IPS-18a (cell line): Measurements from ENCODE around the gene NODAL.

Experiments
- H3K27ac ChIP-seq: one replicate; pipeline ENCODE4 v1.5.1; 2013; ENCODE audit warnings: low read length
- H3K27me3 ChIP-seq: one replicate; pipeline ENCODE4 v1.6.1; 2013; ENCODE audit warnings: mild to moderate bottlenecking, low read length; ENCODE audit not compliant: control insufficient read depth, insufficient read depth
- H3K36me3 ChIP-seq: one replicate; pipeline ENCODE4 v1.6.1; 2013; ENCODE audit warnings: low read depth, low read length; ENCODE audit not compliant: control insufficient read depth
- H3K4me1 ChIP-seq: one replicate; pipeline ENCODE4 v1.6.1; 2013; ENCODE audit warnings: low read depth, low read length; ENCODE audit not compliant: control insufficient read depth
- H3K4me3 ChIP-seq: one replicate; pipeline ENCODE4 v1.5.1; 2013; ENCODE audit warnings: low read length
- H3K9ac ChIP-seq: one replicate; pipeline ENCODE4 v1.6.1; 2013; ENCODE audit warnings: mild to moderate bottlenecking, low read length, moderate library complexity
- H3K9me3 ChIP-seq: one replicate; pipeline ENCODE4 v1.6.1; 2013; ENCODE audit warnings: low read depth, low read length; ENCODE audit not compliant: control insufficient read depth

Gene NODAL

DNA sequence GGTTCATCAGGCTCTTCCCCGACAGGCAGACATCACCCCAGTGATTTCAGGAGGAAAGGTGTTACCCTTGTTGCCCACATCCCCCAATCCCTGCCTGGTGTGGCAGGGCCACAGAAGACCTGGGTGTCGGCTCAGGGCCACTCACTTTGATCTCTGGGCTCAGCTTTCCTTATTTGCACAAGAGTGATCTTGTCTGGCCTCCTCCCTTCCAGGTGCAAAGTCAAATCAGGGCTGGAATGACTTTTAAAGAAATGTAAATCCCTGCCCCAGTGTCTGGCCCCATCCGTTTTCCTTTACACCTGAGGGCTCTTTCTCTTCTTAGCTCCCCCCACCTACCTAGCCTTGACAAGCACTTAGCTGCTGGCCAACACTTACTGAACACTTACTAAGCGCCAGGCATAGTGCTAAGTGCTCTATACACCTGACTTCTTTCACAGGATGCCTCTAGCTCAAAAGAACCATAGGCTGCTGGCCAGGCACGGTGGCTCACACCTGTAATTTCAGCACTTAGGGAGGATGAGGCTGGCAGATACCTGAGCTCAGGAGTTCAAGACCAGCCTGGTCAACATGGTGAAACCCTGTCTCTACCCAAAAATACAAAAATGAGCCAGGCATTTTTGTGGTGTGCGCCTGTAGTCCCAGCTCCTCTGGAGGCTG, 979 bp upstream of the NODAL start:
- Histone ChIP-seq H3K4me3 (peak overlapping the region; percentile 68), H3K27ac (no peak overlapping the region), H3K9ac (no peak overlapping the region), H3K4me1 (peaks cover 27% of the 10 kb centered on the region), H3K36me3 (no peaks in the 10 kb centered on the region), H3K27me3 (peaks cover 59% of the 10 kb centered on the region), H3K9me3 (no peaks in the 10 kb centered on the region)

DNA sequence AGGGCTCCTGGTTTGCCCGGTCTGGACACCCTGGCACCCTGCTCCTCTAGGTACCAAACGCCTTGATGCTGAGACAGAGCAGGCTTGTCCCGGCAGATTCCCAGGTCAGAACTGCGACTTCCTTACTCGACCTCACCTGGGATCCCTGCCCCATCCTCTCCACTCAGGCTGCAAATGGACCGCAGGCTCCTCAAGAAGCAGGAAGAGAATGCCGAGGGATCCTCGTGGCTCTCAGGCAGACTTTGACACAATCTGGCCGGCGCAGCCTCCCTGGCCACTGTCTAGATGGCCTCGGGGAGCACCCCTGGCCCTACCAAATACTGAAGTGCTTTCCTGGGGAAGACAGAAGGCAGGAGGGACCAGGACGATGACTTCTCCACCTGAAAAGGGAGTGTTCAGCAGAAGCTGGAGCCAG, 421 bp upstream of the NODAL start:
- H3K27me3 ChIP-seq: peaks cover 59% of the 10 kb centered on the region

DNA sequence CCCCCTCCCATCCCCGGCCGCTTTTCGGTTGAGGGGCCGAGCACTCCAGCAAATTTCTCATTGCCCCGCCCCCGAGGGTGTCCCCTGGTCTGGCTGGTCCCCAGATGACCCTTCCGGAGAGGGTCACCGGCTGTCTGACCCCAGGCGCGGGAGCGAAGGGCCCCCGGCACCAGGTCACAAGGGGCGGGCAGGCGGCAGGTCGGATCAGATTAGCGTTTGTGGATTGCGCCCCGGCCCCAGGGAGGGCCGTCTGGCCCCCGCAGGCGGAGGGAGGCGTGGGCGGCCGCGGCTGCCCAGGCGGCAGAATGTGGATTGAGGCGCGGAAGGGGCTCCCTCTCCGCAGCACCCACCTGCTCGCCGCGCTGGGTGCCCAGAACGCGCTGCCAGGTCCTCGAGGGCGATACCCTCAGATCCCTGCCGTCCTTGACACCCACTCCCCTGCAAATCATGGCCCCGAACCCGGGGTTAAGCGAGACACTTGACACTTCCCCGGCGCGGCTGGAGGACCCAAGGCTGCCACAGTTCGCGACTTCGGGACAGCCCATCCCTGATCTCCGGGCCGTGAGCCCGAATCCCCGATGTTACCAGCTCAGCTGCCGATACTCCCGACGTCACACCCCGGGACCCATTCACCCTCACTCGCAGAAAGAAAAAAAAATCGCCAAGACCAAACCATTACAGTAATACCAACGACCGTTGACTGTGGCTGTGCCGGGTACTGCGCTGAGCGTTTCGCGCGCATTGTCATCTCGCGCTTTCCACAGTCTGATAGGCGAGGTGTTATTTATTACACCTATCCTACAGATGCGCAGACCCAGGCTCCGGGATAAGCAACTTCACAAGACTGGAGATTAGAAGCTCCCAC, 953 bp downstream of the NODAL start:
- peaks cover 22% of the 10 kb centered on the region for H3K4me1 ChIP-seq
- peak overlapping the region; percentile 68 for H3K4me3 ChIP-seq
- peaks cover 59% of the 10 kb centered on the region for H3K27me3 ChIP-seq
- H3K9me3 ChIP-seq: no peaks in the 10 kb centered on the region
- no peak overlapping the region for H3K9ac ChIP-seq
- H3K36me3 ChIP-seq: no peaks in the 10 kb centered on the region
- H3K27ac ChIP-seq: no peak overlapping the region

More for the DNA sequence above, 421 bp upstream of the NODAL start:
- no peaks in the 10 kb centered on the region for H3K36me3 ChIP-seq
- no peak overlapping the region for H3K9ac ChIP-seq
- H3K4me3 ChIP-seq: peak overlapping the region; percentile 68
- no peak overlapping the region for H3K27ac ChIP-seq
- no peaks in the 10 kb centered on the region for H3K9me3 ChIP-seq
- peaks cover 27% of the 10 kb centered on the region for H3K4me1 ChIP-seq

DNA sequence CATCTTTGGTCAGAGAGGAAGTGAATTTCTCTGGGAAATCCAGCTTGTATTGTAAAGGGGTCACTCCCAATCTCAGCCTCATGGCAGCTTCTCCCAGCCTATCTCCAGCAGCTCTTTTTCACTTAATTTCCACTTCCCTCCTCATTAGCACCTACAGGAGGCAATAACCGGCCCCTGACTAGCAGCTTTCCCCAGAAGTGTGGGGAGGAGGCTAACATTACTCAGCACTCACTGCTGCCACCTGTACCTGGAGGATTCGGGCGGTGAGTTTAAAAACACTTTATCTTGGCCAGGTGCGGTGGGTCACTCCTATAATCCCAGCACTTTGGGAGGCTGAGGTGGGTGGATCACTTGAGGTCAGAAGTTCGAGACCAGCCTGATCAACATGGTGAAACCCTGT, 3.8 kb downstream of the NODAL start:
- Histone ChIP-seq H3K4me3 (no peak overlapping the region), H3K27ac (no peak overlapping the region), H3K36me3 (no peaks in the 10 kb centered on the region), H3K9ac (no peak overlapping the region), H3K27me3 (peaks cover 46% of the 10 kb centered on the region), H3K9me3 (no peaks in the 10 kb centered on the region), H3K4me1 (peaks cover 17% of the 10 kb centered on the region)

DNA sequence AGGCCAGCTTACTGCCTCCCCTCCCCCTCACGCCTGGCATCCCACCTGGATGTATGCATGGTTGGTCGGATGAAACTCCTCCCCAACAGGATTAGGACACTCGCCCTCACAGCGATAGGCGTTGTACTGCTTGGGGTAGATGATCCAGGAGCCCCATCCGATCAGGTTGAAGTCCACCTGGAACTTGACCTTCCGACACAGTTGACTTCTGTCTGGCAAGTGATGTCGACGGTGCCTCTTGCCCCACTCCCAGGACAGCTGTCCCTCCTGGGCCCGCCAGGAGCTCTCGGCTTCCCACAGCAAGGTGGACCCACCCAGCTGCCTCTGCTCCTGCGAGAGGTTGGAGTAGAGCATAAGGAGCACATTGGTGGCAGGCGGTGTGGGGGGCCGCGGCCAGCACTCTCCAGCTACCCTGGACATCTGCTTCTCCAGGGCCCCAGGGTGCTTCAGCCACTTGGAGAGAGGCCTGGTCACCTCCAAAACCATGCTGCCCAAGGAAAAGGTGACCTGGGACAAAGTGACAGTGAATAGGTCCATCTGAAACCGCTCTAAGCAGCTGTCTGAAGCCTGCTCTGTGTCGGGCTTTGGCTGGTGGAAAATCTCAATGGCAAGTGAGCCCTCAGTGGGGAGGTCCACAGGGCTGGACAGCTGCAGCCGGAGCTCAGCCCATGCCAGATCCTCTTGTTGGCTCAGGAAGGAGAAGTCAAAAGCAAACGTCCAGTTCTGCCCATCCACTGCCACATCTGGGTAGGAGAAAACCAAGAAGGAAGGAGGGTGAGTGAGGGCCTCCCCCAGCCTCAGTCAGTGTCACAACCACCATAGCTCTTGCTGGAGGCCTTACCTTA, 6.0 kb downstream of the NODAL start:
- Histone ChIP-seq H3K36me3 (no peaks in the 10 kb centered on the region), H3K27ac (no peak overlapping the region), H3K9ac (no peak overlapping the region), H3K9me3 (no peaks in the 10 kb centered on the region), H3K4me1 (no peaks in the 10 kb centered on the region), H3K27me3 (peaks cover 23% of the 10 kb centered on the region), H3K4me3 (no peak overlapping the region)

DNA sequence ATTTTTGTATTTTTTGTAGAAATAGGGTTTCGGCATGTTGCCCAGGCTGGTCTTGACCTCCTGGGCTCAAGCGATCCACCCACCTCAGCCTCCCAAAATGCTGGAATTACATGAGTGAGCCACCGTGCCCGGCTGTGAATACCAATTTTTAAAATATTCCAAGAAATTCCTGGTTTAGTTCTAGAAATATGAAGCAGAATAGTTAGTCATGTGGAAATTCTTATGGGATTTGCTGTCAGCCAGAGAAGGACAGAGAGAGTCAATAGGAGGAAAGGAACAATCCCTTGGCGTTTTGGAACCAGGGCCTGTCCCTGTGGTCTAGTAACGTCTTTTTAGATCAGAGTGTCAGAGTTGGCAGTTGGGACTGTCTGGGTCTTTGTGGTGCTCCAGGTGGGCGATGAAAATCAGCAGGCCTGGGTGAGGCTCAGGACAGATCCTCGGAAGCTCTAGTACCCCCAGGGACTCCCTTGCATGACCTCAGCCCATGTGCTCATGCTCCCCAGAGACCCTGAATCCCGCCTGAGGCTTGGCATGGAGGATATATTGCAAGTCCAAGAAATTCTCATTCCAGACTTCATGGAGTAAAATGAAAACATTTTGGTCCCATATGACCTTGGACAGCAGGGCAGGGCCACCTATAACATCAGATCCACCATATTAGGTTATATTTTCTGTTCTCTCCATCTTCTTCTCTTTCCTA, 7.8 kb downstream of the NODAL start:
- H3K36me3 ChIP-seq: peaks cover 7% of the 10 kb centered on the region
- H3K27ac ChIP-seq: no peak overlapping the region
- no peaks in the 10 kb centered on the region for H3K4me1 ChIP-seq
- H3K9me3 ChIP-seq: no peaks in the 10 kb centered on the region
- H3K27me3 ChIP-seq: peaks cover 6% of the 10 kb centered on the region
- H3K4me3 ChIP-seq: no peak overlapping the region
- H3K9ac ChIP-seq: no peak overlapping the region

DNA sequence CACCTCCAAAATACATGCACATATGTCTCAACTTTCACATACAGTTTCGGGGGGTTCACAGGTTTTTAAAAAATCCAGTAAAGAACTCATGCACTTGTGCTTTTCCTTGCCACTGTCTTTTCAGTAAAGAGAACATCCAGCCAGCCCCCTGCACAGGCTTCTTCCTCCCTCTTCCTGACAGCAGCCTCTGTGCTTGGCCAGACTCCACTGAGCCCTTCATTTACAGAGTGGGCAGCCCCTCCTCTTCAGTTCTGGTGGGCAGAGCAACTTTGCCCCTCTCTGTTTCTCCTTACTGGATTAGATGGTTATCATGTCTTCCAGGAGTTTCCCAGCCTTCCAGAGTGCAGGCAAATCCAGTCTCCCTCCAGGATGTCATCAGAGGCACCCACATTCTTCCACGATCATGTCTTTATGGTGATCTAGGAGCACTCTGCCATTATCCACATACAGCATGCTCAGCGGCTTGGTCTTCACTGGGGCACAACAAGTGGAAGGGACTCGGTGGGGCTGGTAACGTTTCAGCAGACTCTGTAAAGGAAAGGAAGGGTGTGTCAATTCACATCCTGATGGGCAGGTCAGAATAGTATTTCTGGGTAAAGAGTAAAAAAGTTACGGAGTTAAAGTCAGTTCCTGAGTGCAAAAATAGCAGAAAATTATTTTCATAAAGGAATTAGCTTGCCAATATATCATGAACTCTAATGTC, 8.8 kb downstream of the NODAL start:
- Histone ChIP-seq H3K4me1 (no peaks in the 10 kb centered on the region), H3K27me3 (no peaks in the 10 kb centered on the region), H3K9ac (no peak overlapping the region), H3K4me3 (no peak overlapping the region), H3K27ac (no peak overlapping the region), H3K36me3 (peaks cover 14% of the 10 kb centered on the region), H3K9me3 (no peaks in the 10 kb centered on the region)

DNA sequence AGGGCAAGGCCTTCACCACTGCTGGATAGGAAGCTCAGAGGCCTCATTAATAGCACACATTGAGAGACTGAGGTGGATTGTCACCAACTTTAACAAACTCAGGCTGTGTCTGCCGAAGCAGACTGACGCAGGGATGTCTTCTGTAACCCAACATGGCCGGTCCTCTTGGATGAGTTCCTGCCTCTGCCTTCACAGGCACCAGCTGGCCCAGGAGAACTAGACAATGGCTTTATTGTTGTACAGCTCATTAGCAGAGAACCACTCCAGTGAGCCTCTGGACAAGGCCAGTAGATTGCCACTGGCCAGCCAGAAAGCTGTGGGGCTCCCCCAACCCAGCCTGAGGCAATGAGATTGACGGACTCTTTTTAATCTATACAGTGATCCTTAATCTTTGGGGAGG, 9.4 kb downstream of the NODAL start:
- peaks cover 20% of the 10 kb centered on the region for H3K36me3 ChIP-seq
- H3K9me3 ChIP-seq: no peaks in the 10 kb centered on the region
- H3K4me1 ChIP-seq: no peaks in the 10 kb centered on the region
- H3K27me3 ChIP-seq: no peaks in the 10 kb centered on the region
- no peak overlapping the region for H3K4me3 ChIP-seq
- H3K27ac ChIP-seq: no peak overlapping the region
- no peak overlapping the region for H3K9ac ChIP-seq

DNA sequence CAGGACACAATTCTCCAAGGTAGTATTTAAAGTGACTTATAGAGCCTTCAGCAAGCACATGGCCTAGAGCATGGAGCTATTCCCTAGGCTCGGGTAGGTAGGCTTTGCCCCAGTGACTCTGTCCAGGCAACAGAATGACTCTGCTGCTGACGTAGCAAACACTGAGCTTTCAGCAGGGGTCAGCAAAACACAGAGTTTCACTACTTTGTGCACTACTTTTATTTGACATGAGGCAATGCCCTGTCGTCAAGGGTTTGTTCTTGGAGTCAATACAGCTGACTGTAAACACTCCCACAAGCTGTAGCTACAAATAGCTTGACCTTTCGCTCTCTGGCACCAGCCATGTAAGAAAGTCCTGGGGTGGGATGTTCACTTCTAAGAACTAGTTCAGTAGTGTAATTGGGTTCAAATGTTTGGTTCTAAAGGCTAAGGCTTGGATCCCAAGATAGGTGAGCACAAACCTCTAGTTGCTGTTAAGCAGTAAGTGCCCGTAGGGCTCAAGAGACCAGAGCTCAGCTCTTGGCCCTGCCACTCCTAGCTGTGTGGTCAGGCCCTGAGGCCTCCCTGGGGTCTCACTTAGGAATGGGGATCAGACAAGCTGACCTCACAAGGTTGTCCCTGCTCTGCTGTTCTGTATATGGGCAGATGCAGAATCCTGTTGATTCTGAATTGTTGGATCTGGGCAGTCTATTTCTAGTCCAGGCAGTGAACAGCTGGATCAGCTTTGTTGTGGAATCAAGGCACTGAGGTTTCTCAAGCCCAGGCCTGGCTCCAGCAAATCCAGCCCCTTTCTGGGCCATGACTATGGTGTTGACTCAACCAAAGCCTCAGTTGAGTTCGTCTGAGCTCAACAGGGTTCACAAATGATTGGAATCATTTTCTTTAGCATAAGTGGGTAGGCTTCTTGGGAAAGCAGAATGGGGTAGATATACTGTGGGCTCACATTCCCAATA, 10.7 kb downstream of the NODAL start:
- Histone ChIP-seq H3K27me3 (no peaks in the 10 kb centered on the region), H3K4me1 (peaks cover 3% of the 10 kb centered on the region), H3K9ac (no peak overlapping the region), H3K27ac (no peak overlapping the region), H3K4me3 (no peak overlapping the region), H3K9me3 (no peaks in the 10 kb centered on the region), H3K36me3 (peaks cover 25% of the 10 kb centered on the region)

DNA sequence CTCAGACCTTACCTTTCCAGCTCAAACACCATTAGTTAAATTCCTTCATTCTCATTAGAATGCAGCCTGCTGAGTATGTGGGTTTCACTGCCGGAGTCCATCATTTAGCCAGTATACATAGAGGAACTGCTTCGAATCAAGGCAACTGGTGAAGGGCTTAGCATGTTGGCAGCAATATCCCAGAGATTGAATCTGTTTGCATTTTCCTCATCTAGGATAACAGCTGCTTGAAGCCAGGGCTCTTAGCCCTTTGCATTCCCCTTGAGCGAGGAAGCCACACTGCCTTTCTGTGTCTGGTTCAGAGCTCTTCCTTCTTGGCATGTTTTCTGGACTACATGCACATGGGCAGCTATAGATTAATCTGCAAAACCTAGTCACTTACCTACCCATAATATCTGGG, 14.7 kb downstream of the NODAL start:
- Histone ChIP-seq H3K27me3 (no peaks in the 10 kb centered on the region), H3K27ac (no peak overlapping the region), H3K9ac (no peak overlapping the region), H3K4me1 (peaks cover 12% of the 10 kb centered on the region), H3K9me3 (no peaks in the 10 kb centered on the region), H3K36me3 (peaks cover 62% of the 10 kb centered on the region), H3K4me3 (no peak overlapping the region)
